NK-92 treated with Interleukin-12 subunit alpha and Interleukin-12 subunit beta, amount 100 ng/mL, for 24 hours (cell line): ENCODE results near the gene PLEKHA6.
"Not testable (repeated sequence)": the region's sequence is repeated elsewhere in the genome, so short reads cannot be mapped to it uniquely, and the experiment has no call there.

Experiments
- DNase-seq: peaks from one replicate; lab custom pipeline; 2025; lab: John Stamatoyannopoulos, UW

The PLEKHA6 gene

GRCh38 chr1:204237515-204237914, 122.2 kb downstream of the PLEKHA6 start:
- DNase-seq: not testable (repeated sequence)

DNA sequence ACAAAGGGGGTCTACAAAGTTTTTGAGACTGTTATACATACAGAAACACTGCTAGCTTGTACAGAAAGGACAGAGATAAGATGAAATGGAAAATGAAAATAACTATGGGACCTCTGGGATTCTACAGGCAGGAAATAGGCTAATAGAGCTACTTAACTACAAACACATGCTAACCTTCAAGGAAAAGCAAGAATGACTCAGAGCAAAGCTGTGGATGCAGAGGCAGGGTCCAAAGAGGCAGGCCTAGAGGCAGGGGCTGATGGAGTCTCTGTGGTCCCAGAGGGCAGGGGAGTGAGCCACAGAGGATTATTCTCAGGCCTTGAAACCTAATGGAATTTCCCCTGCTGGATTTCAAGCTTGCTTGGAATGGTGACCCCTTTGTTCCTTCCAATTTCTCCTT, 127.2 kb downstream of the PLEKHA6 start:
- no peak for DNase-seq

- DNase-seq: no peak
These were observed 129.5 kb downstream of the PLEKHA6 start for GRCh38 chr1:204230211-204230610.

DNA sequence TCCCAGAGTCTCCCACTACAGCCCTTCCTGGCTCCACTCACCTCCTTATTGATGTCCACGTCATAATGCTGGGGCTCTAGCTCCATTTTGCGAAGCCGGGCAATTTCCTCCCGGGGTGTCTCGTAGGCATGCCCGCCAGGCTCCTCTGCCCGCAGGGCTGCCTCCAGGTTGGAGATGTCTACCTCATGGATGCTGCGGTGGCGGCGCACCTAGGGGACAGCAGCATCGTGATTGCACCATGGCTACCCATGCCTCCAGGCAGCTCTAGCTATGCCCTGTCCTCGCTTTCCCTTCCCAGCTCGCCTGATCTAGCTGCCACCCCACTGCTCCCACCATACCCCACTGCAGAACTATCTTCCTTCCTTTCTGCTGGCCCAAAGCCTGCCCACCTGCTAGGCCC, 130.8 kb downstream of the PLEKHA6 start:
- no peak for DNase-seq

DNA sequence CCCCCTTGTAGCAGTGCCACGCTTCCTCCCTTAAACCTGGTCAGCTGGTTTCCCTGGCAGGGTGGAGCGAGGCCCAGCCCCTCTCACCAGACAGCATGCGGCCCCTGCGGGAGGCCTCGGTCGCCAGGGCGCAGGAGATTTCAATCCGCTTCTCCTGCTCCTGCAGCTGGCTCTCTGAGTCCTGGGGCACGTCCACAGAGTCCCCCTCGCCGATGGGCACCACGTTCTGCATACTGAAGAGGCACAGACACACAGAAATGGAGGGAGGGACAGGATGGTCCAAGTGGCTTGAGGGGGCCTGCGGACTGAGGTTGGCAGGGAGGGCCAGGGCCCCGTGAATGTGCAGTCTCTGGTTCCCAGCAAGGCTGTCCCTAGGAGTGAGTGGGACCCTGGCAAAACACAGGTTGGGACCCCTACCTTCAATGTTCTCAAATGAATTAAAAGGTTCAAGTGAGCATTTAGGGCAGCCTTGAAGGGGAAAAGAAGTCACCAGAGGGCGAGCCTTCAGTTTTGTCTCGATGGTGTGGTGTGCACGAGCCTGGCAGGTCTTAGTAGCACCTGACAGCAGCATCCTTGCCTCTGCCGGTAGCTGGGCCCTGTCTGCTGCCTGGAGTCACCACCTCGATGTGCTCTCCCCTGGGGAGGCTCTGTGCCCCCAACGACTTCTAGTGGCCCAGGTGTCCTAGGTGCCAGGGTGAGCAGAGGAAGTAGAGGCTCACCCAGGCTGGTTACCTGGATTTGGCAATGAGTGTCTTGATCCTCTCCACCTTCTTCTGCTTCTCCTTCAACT, 131.5 kb downstream of the PLEKHA6 start:
- no peak for DNase-seq

GRCh38 chr1:204227351-204227750, 132.4 kb downstream of the PLEKHA6 start:
- no peak for DNase-seq

DNA sequence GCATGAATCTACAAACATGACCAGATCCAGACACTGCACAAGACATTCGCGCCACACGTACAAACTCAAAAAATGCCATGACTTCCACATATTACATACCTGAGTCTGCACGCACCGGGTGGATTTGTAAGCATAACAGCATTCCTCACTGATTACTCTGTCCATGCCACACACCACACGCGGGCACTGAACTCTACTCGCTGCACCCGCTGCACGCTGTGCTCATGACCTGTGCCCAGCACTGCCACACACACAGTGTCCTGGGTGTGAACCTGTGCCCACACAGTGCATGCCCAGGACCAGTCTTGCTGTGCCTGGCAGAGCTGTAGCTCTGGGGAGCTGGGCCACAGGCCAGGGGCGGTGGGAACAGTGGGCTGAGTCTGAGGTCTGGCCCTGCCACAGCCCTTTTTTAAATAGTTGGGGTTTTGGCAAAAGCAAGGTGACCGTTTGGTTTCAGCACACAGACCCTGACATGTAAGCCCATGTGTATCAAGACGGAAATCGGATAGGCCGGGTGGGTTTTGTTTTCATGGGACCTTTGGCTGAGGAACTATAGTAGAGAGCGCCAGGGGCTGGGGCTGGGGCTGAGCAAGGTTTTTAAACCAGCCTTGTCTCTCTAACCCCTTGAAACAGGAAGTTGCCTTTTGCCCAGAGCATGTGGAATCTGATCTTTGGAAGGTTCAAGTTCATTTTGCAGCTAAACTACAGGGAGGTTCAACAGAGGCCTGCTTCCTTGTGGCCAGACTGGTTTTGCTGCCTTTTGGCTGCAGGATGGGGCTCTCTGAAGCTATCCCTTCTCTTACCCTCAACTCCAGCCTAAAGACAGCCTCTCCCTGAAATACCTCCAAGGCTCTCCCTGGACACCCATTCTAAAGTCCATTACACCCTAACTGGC, 133.6 kb downstream of the PLEKHA6 start:
- no peak for DNase-seq

- no peak for DNase-seq
These were observed 135.1 kb downstream of the PLEKHA6 start for GRCh38 chr1:204224655-204225054.

DNA sequence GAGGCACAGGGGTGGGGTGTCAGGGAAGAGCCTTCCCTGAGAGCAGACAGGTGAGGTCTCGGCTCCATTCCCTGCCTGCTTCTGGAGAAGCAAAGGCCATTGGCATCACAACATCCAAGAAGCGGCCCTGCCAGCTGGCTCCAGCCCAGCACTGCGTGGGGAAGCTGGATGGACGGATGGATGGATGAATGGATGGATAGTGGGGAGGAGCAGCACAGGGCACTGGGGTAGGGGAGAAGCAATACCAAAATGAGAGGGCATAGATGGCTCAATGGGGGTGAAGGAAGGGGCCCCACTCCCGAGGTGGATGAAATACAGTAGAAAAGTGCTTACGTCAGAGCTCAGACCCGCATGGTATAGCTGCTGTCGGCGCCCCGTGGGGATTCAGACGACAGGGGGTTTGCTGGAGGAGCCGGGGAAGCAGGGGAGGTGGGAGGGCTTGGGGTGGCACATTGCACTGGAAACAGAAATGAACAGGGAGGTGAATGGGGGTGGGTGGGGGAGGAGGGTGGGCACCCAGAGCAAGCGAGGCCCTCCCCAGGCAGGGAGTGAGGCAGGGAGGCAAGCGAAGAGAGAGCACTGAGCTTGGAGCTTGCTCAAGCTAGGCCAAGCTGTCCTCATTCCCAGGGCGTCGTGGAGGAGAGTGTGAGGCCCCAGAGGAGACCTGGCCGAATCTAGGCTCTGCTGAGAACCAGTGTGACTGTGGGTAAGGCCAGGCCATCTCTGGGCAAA, 136.4 kb downstream of the PLEKHA6 start:
- no peak for DNase-seq

GRCh38 chr1:204222764-204223055, 137.0 kb downstream of the PLEKHA6 start:
- no peak for DNase-seq

GRCh38 chr1:204222006-204222763, 137.5 kb downstream of the PLEKHA6 start:
- DNase-seq: no peak

DNA sequence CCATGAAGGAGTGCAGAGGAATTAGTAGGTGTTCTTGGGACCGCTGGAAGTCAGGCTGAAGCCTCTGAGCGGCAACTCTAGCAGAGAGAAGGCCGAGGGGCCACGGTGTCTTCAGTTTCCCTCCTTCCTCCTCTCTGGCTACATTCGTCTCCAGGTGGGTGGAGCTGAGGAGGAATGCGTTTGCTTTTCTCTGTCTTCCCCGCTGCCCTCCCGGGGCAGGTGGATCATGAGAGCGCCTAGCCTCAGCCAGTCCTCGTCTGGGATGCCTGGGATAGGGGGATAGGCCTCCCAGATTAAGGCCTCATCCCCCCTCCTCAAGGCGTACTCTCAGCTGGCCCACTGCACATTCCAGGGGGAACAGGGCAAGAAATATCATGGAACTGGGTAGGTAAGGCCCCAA, 138.5 kb downstream of the PLEKHA6 start:
- DNase-seq: no peak

GRCh38 chr1:204219971-204220616, 139.6 kb downstream of the PLEKHA6 start:
- no peak for DNase-seq

- DNase-seq: no peak
These were observed 141.2 kb downstream of the PLEKHA6 start for GRCh38 chr1:204218552-204218951.

DNA sequence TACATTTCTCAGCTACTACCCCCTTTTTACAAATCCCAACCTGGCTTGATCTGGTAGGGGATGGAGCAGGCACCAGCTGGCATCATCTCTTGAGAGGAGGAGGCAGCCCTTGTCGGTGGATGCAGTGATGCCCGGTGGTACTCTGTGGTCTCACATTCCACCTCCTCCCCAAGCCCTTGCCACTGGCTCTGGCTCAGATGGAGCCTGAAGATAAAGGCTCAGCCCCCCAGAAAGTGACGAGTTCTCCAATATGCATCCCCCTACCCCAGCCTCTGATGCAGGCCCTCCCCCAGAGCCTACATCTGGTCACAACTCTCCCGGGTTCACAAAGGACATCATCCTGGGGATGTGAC, 142.1 kb downstream of the PLEKHA6 start:
- no peak for DNase-seq

GRCh38 chr1:204216880-204217647, 142.7 kb downstream of the PLEKHA6 start:
- no peak for DNase-seq

DNA sequence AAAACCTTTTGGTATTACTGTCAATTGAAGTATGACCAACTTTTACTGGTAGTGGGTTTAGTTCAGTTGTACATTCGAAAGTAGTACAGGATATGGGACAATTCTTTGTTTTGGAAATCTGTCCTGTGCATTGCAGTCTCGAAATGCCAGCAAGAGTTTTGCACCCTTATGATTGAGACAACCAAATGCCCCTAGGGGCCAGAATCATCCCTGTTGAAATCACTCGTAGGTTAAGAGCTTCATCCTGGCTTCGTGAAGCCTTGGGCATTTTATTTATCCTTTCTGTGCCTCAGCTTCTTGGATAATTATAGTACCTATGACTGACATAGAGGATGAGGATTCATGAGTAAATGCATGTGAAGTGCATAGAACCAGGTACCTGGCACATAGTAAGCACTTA, 143.5 kb downstream of the PLEKHA6 start:
- no peak for DNase-seq

DNA sequence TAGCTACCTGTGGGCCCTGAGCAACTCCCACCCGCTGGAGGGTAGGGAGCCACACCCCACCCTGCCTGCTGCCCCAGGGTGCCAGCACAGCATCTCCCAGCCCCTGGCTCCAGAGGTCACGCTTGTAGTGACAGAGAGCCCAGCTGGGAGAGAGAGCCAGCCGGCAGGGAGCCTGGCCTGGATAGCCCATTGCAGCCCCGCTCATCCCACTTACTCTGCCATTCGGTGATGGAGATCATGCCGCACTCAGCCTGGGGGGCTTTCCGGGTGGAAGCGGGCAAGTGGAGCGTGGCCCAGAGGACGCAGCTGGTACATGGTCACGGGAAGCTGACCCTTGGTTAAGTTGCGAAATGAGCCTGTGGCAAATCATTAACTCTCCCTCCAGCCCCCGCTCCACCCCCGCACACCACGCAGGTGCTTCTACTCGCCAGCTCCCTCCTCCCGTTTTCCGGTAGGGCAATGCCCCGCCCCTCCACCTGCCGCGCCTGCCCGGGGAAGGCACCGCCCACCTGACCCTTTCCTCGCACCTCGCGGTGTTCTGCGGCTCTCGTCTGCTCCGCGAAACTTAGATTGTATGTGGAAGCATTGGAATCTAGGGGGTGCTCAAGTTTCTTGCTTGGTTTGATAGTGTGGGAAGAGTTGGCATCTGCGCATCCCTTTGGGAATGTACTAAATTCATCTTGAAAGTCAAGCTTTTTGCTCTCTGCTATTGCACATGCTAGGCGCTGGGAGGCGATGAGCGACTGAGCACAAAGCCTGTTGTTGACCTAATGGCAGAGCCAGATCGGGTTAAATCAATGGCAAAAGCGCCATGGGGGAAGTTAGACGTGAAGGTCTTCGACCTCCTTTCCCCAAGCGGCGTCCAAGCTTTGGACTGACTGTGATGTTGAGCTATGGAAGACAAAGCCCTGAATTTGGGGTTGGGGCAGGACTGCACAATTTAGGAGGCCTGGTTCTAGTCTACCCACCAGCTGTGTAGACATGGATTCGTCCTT, 145.8 kb downstream of the PLEKHA6 start, which contains the start of gene GOLT1A:
Gene GOLT1A, minus strand, starts transcription at position 321 of the 995 bp plus-strand sequence. Its CDS starts 82 bp downstream, at position 239.
- DNase-seq: no peak

DNA sequence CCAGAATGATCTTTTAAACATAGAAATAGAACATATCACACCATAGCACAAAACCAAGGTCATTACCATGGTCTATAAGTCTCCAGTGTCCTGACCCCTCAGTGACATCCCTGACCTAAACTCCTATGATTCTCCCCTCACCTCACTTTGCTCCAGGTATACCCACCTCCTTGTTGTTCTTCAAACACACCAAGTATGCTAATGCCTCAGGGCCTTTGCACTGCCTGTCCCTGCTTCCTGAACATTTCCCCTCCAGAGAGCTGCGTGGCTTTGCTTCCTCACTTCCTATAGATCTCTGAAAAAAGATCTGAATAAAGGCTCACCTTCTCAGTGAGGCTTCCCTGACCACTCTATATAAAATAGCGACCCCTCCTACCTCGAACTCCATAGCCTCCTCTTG, 147.0 kb downstream of the PLEKHA6 start:
- no peak for DNase-seq
